Endothelial cell of umbilical vein (primary cell): ENCODE data around the gene EEFSEC. TPM values are rescaled to one million over a fixed set of nuclear protein-coding genes. Genes with fewer than 3 reads are reported as not detected.

Source experiments
- BruUV-seq: library from RNA; stranded (reverse); fragments of 400-500 nt; replicated peaks from 2 replicates; lab custom pipeline; 2021; lab: Mats Ljungman, UMichigan
- CTCF ChIA-PET: fragments of 300-600, 350-600 bp; sonication (Branson Sonifier 250); formaldehyde crosslinking; loops from one replicate; lab custom pipeline; 2021; ENCODE audit warnings: antibody characterized with exemption, inconsistent platforms; lab: Charles Lee
- POLR2A ChIA-PET: fragments of 300-600, 350-600 bp; sonication (Branson Sonifier 250); formaldehyde crosslinking; loops from one replicate; lab custom pipeline; 2021; ENCODE audit warnings: antibody characterized with exemption, inconsistent platforms; lab: Charles Lee
- DNase-seq: peaks from one replicate; pipeline ENCODE4 v3.0.0-alpha.2; 2011; ENCODE audit warnings: low read depth, low spot score
- FAIRE-seq: peaks from 2 replicates; lab custom pipeline; 2011; peaks lifted over from hg19 to GRCh38; lab: Jason Lieb, UNC
- H2AFZ ChIP-seq: 2 replicates; pipeline ENCODE4 v1.6.0; 2012; ENCODE audit warnings: low read depth, low read length, control low read depth, inconsistent platforms
- H3K27ac ChIP-seq: 2 replicates; pipeline ENCODE4 v1.5.1; 2011; ENCODE audit warnings: low read depth, mild to moderate bottlenecking, control low read depth, low read length, moderate library complexity; ENCODE audit not compliant: insufficient read depth
- H3K27me3 ChIP-seq, 2 experiments: 2 replicates each; pipeline versions ENCODE4 v1.6.0 to v1.6.1; 2011; ENCODE audit warnings: low read length in 2 of 2, mixed read lengths in 1 of 2; ENCODE audit not compliant: control insufficient read depth in 2 of 2, insufficient read depth in 2 of 2
- H3K36me3 ChIP-seq, 2 experiments: 2 replicates in 1 of 2; 3 replicates in 1 of 2; pipeline ENCODE4 v1.5.1; 2011; ENCODE audit warnings: low read length in 2 of 2, mild to moderate bottlenecking in 1 of 2, moderate library complexity in 1 of 2; ENCODE audit not compliant: control insufficient read depth in 2 of 2, insufficient read depth in 2 of 2; ENCODE audit errors: extremely low read depth in 1 of 2
- H3K4me1 ChIP-seq: 3 replicates; pipeline ENCODE4 v1.5.1; 2011; ENCODE audit warnings: mild to moderate bottlenecking, low read length; ENCODE audit not compliant: control insufficient read depth, insufficient read depth; ENCODE audit errors: extremely low read depth
- H3K4me2 ChIP-seq: 2 replicates; pipeline ENCODE4 v1.6.1; 2011; ENCODE audit warnings: low read length, control low read depth, mixed read lengths; ENCODE audit not compliant: insufficient read depth
- H3K4me3 ChIP-seq, 3 experiments: fragments of 200-600 bp in 1 of 3; sonication (generic), shearing (Covaris generic) in 1 of 3; replicated peaks in 1 of 3; 2 replicates each; pipeline ENCODE4 v1.5.1; 2011 to 2016; ENCODE audit warnings: control low read depth in 3 of 3, low read length in 3 of 3, mild to moderate bottlenecking in 2 of 3, inconsistent platforms in 1 of 3, low read depth in 1 of 3, moderate library complexity in 1 of 3; ENCODE audit not compliant: insufficient read depth in 1 of 3
- H3K79me2 ChIP-seq: 2 replicates; pipeline ENCODE4 v1.6.0; 2012; ENCODE audit warnings: low read length, inconsistent platforms; ENCODE audit not compliant: control insufficient read depth, insufficient read depth
- H3K9ac ChIP-seq: replicated peaks from 2 replicates; pipeline ENCODE3; 2011; ENCODE audit warnings: low read length, control low read depth; ENCODE audit not compliant: insufficient read depth; ENCODE audit errors: extremely low read depth
- H3K9me1 ChIP-seq: replicated peaks from 3 replicates; pipeline ENCODE4 v1.6.0; 2011; ENCODE audit warnings: mild to moderate bottlenecking, low read length; ENCODE audit not compliant: control insufficient read depth, insufficient read depth; ENCODE audit errors: extremely low read depth
- H3K9me3 ChIP-seq: replicated peaks from 2 replicates; pipeline ENCODE4 v1.5.1; 2012; ENCODE audit warnings: low read length, inconsistent platforms; ENCODE audit not compliant: control insufficient read depth, insufficient read depth
- H4K20me1 ChIP-seq: replicated peaks from 2 replicates; pipeline ENCODE3; 2011; ENCODE audit warnings: mild to moderate bottlenecking, low read length; ENCODE audit not compliant: control insufficient read depth, insufficient read depth; ENCODE audit errors: extremely low read depth
- CTCF ChIP-seq, 2 donors: IDR thresholded peaks; 1 replicate in 1 of 2; 2 replicates in 1 of 2; pipeline ENCODE4 v1.5.1; 2011; ENCODE audit warnings: low read length in 2 of 2, mild to moderate bottlenecking in 2 of 2, moderate library complexity in 2 of 2, control low read depth in 1 of 2, inconsistent platforms in 1 of 2, low read depth in 1 of 2; ENCODE audit not compliant: insufficient read depth in 1 of 2; ENCODE audit errors: extremely low read depth in 1 of 2
- EZH2 ChIP-seq: IDR thresholded peaks from 2 replicates; pipeline ENCODE4 v1.6.1; 2012; ENCODE audit warnings: borderline replicate concordance, low read depth, mild to moderate bottlenecking, moderate library complexity, low read length, inconsistent platforms; ENCODE audit not compliant: severe bottlenecking
- FOS ChIP-seq: IDR thresholded peaks from 2 replicates; pipeline ENCODE4 v1.6.1; 2011; ENCODE audit warnings: mild to moderate bottlenecking, low read length, moderate library complexity, borderline replicate concordance; ENCODE audit not compliant: insufficient read depth
- GATA2 ChIP-seq: IDR thresholded peaks from 2 replicates; pipeline ENCODE4 v1.7.0; 2011; ENCODE audit warnings: low read depth, mild to moderate bottlenecking, moderate library complexity, mixed read lengths, low read length; ENCODE audit not compliant: insufficient read length, insufficient read depth
- JUN ChIP-seq: IDR thresholded peaks from 2 replicates; pipeline ENCODE4 v1.6.1; 2011; ENCODE audit warnings: borderline replicate concordance, low read depth; ENCODE audit not compliant: insufficient read length, insufficient read depth
- MAX ChIP-seq: IDR thresholded peaks from 2 replicates; pipeline ENCODE4 v1.6.1; 2011; ENCODE audit not compliant: insufficient read depth, insufficient read length
- MYC ChIP-seq: IDR thresholded peaks from one replicate; pipeline ENCODE4 v1.6.1; 2011; ENCODE audit warnings: mild to moderate bottlenecking, low read depth, low read length
- POLR2A ChIP-seq: IDR thresholded peaks from 2 replicates; pipeline ENCODE4 v1.6.1; 2012; ENCODE audit warnings: low read depth, mild to moderate bottlenecking, control low read depth, low read length
- POLR2AphosphoS5 ChIP-seq: IDR thresholded peaks from 2 replicates; pipeline ENCODE4 v1.6.1; 2012; ENCODE audit warnings: low read depth, mild to moderate bottlenecking, control low read depth, low read length, moderate library complexity; ENCODE audit not compliant: insufficient read depth
- dilution Hi-C: fragments of 300-500 bp; cut with MboI; formaldehyde crosslinking; loops from one replicate; pipeline ENCODE4 v1.15.0; 2019; ENCODE audit warnings: low sequenced_read_pairs; ENCODE audit not compliant: extremely low pct_ligation_motif_present
- intact Hi-C: fragments of 100-400 bp; cut with micrococcal nuclease; formaldehyde crosslinking; loops from one replicate; pipeline ENCODE4 v1.10.0; 2022
- polyA plus RNA-seq, 4 experiments: library from polyadenylated mRNA; depleted of rRNA in 3 of 4; stranded (reverse) in 3 of 4; unstranded in 1 of 4; fragments of >200 nt; gene quantifications; 2 replicates each; pipeline versions ENCODE4 v1.2.1 to v1.2.3, GENCODE V29; 2011 to 2012; ENCODE audit warnings: missing spikeins in 1 of 4
- total RNA-seq: library from RNA; stranded (reverse); gene quantifications from 2 replicates; pipeline ENCODE4 v1.2.3, GENCODE V29; 2021

Gene EEFSEC
- total and polyA plus RNA-seq, 2 donors (not counting 3 experiments of a cell fraction or from before 2014, with no cell fraction given): 13.1 to 14.5 TPM

GRCh38 chr3:128263118-128263517 is 109.8 kb downstream of the EEFSEC start:
- Histone ChIP-seq H3K79me2 (no peaks in the 10 kb centered on the region), H3K9ac (no peak overlapping the region), H3K9me1 (no peaks in the 10 kb centered on the region), H3K27ac (no peak overlapping the region), H3K4me2 (no peak overlapping the region), H4K20me1 (no peaks in the 10 kb centered on the region), H2AFZ (no peak overlapping the region), H3K36me3 (no peaks in the 10 kb centered on the region), H3K9me3 (no peaks in the 10 kb centered on the region), H3K4me3 (no peak overlapping the region), H3K4me1 (peaks cover 3% of the 10 kb centered on the region), H3K27me3 (no peaks in the 10 kb centered on the region)
- TF ChIP-seq MAX (no peak), CTCF (IDR thresholded peaks at IDR 0.05; ENCODE audit: extremely low read depth in 1 of 2, insufficient read depth in 1 of 2, low read depth in 1 of 2, low read length in 2 of 2) (no peak), EZH2 (no peak), POLR2AphosphoS5 (no peak), MYC (no peak), POLR2A (no peak), GATA2 (no peak), FOS (no peak), JUN (no peak)
- dilution Hi-C loops (no loop called here), intact Hi-C loops (no loop called here)
- DNase-seq: no peak
- BruUV-seq: no TSS peak
- ChIA-PET CTCF (no interaction called here), POLR2A (no interaction called here)
- no peak for FAIRE-seq
